ENCODE measurements around the gene SCAND1.

The SCAND1 gene

DNA sequence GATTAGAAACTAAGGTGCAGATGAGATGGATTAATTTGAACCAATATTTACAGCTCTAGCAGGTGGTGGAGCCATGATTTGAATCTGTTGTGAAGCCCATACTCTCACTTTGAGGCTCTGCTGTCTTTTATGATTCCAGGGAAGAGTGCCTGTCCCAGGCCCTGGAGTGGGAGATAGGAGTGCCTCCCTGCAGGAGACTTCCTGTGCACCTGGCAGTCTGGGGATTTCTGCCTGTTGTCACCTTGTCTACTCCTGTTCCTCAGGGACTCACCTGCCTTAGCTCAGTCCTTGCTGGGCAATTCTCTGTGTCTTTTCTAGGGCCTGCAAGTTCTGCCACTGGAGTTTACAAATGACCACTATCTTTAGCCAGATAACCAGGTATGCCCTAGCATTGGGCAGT lies 46.3 kb downstream of the SCAND1 start:
- in situ Hi-C loops (cut with HindIII; ENCODE audit: low sequenced_read_pairs) = no loop called here

DNA sequence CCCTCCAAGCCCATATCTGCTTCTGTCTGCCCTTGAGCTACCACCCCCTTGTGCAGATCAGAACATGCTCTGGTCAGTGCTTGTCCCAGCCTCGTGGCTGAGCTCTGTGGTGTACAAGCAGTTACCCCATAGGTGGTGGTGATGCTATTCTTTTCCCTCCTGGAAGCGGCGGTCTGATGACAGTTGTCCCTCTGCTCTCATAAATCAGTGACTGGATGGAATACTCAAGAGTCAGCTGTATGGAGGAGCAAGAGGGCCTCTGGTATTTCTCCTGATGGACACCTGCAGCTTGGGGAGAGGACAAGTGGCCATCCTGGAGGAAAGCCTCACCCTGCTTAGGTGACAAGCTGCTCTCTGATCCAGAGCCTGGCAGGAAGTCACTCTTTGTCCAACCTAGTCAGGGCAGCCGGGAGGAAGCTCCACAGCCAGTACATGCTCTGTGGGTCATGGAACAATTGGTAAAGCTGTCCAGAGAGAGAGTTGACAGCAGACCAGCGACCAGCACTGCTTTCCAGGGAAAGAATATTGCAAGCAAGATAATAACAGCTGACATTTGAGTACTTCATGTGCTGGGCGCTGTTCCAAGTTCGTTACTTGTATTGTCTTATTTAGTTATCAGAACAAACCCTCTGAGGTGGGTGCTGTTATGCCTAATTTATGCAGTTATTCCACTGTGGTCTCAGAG lies 47.1 kb downstream of the SCAND1 start:
- in situ Hi-C loops (cut with HindIII; ENCODE audit: low sequenced_read_pairs) = no loop called here

DNA sequence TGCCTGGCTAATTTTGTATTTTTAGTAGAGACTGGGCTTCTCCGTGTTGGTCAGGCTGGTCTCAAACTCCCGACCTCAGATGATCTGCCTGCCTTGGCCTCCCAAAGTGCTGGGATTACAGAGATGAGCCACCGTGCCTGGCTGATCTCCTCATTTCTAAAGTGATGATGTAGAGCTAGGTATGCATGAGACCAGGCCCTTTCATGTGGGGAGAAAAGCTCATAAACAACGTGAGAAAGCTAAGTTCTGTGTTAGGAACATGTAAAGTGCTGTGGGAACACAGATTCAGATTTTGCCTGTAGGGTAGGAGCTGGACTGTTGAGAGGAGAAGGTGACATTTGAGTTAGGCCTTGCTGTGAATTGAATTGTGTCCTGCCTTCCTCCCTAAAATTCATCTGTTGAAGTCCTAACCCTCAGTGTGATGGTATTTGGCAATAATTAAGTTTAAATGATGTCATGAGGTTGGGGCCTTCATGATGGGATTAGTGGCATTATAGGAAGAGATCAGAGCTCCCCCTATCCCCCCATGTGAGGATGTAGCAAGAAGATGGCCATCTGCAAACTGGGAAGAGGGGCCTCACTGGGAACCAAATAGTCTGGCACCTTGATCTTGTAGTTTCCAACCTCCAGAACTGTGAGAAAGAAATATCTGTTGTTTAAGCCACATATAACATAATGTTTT lies 49.2 kb downstream of the SCAND1 start:
- in situ Hi-C loops (cut with HindIII; ENCODE audit: low sequenced_read_pairs) = no loop called here

DNA sequence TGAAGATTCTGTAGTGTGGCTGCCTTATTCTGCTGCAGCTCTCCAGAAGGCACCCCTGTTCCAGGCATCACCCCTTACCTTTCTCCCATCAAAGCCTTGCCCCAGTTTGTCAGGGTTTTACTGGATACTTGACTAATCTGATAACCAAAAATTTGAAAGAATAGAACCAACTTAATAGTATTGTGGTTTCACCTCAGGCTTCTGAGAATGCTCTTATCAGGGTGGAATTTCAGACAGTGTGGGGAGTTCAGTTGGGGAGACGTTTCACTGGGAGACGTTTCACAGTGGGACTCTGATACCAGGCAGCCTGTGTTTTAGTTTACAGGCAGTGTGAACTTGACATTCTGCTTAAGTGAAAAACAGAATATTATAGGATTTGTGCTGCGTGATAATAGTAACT lies 50.5 kb downstream of the SCAND1 start:
- in situ Hi-C loops (cut with HindIII; ENCODE audit: low sequenced_read_pairs) = no loop called here

All from endothelial cell of hepatic sinusoid (primary cell).